ENCODE data around the gene INVS.

DNA sequence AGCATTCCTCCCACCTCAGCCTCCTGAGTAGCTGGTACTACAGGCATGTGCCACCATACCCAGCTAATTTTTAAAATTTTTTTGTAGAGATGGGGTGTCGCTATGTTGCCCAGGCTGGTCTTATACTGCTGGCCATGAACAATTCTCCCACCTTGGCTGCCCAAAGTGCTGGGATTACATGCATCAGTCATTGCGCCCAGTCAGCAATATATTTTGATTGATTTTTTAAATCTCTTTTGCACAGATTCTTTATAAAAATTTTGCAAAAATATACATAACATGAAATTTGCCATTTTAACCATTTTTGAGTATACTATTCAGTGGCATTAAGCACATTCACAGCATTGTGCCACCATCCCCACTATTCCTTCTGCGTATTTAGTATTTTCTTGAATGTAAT is 94.0 kb downstream of the INVS start:
- no peak for TF ChIP-seq POLR2A (IDR thresholded peaks at IDR 0.05)
- TF ChIP-seq, protein P1, sequence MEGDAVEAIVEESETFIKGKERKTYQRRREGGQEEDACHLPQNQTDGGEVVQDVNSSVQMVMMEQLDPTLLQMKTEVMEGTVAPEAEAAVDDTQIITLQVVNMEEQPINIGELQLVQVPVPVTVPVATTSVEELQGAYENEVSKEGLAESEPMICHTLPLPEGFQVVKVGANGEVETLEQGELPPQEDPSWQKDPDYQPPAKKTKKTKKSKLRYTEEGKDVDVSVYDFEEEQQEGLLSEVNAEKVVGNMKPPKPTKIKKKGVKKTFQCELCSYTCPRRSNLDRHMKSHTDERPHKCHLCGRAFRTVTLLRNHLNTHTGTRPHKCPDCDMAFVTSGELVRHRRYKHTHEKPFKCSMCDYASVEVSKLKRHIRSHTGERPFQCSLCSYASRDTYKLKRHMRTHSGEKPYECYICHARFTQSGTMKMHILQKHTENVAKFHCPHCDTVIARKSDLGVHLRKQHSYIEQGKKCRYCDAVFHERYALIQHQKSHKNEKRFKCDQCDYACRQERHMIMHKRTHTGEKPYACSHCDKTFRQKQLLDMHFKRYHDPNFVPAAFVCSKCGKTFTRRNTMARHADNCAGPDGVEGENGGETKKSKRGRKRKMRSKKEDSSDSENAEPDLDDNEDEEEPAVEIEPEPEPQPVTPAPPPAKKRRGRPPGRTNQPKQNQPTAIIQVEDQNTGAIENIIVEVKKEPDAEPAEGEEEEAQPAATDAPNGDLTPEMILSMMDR (IDR thresholded peaks at IDR 0.05) = no peak

All from suprapubic skin (tissue), 3 donors.